AG08396 (cell line): ENCODE measurements around the gene ZDHHC21.

Source experiments
- DNase-seq: peaks from one replicate; pipeline ENCODE4 v3.0.0; 2012; ENCODE audit warnings: low spot score, mixed read lengths

ZDHHC21 gene

DNA sequence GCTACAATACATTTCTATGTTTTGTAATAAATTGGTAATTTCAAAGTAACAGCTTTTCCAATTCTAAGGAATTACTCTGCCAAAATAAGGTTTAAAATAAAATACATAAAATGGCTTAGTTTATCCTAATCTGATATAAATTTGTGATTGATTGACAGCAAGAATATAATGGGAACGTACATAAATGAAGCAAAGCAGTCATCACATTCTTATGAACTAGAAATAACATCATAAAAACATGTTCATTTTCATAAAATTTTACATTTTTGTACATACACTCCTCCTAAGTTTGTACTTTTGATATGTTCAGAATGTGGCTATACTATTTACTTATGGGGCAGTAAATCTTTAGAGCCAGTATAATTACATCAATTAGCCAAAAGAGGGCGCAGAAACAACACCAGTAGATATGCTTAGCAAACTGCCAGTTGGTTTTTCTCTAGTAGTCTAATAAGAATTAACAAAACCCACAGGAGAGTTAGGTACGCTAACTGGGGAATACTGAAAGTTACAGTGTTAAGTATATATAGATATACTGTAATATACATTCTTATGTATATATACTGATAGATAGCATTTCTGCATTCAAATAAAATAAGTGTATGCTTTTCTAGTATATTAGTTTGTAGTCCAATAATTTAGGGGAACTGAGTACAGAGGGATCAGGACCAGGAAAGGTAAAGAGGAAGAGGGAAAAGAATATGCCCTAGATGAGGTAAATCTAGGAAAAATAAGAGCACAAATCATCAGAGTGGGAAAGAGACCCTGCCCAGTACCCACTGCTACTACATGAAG, 76.8 kb downstream of the ZDHHC21 start:
- peak; percentile 20 for DNase-seq

DNA sequence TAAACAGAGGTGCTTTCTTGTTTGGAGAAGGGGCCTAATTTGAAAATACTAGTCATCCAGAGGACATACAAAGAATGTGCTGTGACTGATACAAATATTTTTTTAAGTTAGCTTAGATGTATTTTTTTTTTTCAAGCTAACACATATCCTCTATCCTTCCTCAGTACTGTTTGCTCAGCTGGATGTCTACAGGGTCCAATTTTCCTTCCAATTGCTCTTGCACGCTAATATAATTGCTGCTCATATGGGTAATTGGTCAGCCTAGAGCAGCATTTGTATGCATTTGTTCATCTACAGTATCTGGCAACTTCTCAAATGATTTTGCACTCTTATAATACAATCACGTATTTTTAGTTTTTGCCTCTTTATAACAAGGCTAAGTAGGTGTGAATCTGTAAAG, 84.7 kb downstream of the ZDHHC21 start:
- no peak for DNase-seq

- no peak for DNase-seq
These were observed 95.9 kb downstream of the ZDHHC21 start for GRCh38 chr9:14597171-14597799.

- DNase-seq, result no peak
These were observed 99.8 kb downstream of the ZDHHC21 start for GRCh38 chr9:14593406-14593805.

- DNase-seq, result no peak
These were observed 101.8 kb downstream of the ZDHHC21 start for GRCh38 chr9:14591411-14591810.

DNA sequence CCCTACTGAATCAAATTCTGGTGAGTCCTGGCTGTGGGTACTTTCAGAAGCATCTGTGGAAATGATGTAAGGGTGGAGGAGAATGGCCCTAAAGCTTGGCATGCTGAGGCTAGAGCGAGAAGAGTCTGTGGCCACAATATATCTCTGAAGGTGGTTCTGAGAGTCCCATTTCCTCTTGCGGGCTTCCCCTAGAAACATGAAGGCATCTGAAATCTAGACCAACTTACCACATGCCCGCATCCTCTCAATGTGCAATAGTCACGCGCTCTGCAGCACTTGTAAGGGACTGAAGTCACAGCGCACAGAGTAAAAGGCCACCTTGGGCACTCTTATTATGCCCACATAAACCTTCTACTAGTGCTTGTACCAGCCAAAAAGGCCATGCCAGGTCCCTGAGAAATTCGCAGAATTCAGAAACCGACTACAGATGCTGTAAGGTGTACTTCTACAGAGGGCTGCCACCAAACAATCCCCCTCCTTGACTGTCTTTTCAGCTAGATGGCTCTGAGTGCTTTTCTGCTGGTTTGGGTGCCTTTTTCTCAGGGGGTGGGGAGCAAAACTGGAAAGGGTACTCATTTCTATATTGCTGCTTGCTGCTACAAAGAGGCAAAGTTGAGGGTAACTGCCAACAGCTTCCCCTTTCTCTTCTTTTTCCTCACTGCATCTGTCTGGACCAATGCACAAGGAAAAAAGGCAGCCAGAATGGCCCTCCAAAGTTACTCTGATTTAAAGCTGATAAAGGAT, 107.3 kb downstream of the ZDHHC21 start:
- no peak for DNase-seq

- DNase-seq, result no peak
These were observed 108.7 kb downstream of the ZDHHC21 start for GRCh38 chr9:14584571-14584970.

GRCh38 chr9:14578030-14578429, 115.2 kb downstream of the ZDHHC21 start:
- DNase-seq, result no peak

DNA sequence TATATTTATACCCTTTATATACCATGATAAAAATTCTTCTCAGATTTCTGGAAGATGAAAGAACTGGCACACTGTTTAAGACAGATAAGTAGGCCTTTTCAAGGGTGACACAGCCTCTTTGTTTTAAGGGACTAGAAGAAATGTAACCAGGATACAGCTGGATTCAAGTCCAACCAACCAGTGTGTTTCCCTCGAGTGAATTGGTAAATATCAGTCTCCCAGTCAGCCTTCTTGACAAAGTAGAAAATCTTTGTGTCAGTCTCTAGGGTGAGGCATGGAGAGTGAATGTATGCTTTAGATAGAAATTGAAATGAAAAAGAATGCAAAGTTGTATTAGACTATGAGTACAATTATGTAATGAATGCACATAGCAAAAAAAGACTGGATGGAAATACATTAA, 119.1 kb downstream of the ZDHHC21 start:
- DNase-seq, result no peak

GRCh38 chr9:14573319-14573718, 119.9 kb downstream of the ZDHHC21 start:
- no peak for DNase-seq

DNA sequence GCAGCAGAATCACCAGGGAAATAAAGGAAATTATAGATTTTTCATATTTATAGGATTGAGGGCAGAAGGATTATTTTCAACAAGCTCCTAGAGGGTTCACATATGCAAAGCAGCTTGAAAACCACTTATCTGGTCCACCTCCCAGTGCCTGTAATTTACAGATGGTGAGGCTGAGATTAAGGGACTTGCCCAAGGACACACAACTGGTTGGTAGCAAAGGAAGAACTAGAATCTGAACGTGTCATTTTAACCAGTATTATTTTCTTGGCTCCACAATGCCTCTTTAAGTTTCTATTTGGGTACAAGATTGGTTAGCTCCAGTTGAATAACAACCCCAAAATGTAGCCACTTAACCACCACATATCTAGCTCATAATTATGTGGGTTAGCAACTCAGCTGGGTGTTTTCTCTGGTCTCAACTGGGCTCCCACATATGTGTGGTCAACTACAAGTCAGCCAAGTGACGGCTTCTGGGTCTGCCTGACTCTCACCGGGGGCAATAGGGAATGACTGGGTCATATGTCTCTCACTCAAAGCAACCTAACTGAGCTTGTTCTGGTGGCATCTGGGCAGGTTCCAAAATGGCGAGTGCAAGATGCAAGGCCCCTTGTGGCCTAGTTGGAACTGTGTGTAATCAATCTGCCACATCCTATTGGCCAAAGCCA, 127.7 kb downstream of the ZDHHC21 start:
- no peak for DNase-seq

- no peak for DNase-seq
These were observed 129.2 kb downstream of the ZDHHC21 start for GRCh38 chr9:14563902-14564624.

DNA sequence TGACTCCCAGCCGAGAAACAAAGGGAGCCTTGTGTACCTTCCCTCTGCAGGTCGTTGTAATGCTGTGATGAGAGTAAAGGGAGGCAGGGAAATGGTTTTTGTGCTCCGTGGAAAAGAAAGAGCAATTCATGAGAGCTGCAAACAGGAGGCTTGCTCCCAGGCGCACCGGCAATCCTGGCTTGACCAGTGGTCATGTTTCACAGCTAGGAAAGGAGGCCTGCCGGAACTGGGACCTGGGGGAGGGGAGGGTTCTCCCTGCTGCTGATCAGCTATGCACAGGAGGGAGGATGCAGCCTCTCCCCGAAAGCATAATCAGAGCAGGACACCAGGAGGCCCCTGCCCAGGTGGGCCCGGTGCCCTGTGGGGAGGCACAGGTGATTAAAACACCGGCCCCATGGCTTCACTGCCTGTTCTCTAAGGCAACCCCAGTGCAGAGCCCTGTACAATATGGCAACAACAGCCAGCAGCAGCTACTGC, 131.3 kb downstream of the ZDHHC21 start:
- no peak for DNase-seq
